GM11168 (cell line): ENCODE data around the gene EXOC2.

Experiments used
- in situ Hi-C: fragments of 300-500 bp; cut with MboI; formaldehyde crosslinking; loops from one replicate; pipeline ENCODE4 v1.12.0; 2022; ENCODE audit warnings: low sequenced_read_pairs; ENCODE audit not compliant: unreplicated experiment

Gene EXOC2

DNA sequence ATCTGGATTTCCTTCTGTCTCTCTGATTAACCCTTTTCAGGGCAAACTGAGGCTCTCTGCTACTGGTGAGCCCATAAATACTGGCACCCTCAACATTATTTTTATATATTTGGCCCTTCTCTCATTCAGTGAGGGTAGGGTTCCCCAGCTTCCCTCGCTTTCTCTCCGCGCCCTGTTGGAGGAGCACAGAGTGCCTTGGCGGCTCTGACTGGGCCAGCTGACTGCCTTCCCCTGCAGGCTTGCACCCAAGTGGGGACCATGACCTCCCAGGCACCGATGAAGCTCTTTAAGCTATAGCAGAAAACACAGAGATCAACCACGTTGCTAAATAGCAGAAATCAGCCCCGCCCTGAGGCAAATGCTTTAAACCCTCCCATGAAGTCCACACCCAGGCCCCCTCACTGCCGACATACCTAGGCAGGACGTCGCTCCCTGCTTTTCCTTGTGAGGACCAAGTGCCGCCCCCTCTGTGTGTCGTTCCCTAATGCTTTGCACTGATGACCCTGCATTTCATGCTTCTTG, 141.0 kb downstream of the EXOC2 start:
- in situ Hi-C loops, result no loop called here

DNA sequence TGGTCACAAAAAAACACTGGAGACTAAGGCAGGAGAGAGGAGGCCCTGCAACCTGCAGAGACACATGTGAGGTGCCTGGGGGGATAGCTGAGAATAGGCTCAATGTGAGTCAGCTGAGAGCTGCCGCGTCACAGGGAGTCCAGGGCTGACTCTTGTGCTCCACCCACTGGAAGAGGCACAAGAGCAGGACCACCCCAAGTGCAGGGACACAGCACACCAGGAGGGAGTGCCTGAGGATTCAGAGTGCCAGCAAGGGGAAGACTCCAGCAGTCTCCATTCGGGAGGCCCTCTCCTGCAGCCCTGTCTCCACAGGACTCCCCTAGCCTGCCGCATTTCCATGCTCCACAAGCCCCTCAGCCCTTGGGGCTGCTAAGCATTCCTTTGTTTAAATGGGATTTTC, 141.5 kb downstream of the EXOC2 start:
- in situ Hi-C loops, result no loop called here

DNA sequence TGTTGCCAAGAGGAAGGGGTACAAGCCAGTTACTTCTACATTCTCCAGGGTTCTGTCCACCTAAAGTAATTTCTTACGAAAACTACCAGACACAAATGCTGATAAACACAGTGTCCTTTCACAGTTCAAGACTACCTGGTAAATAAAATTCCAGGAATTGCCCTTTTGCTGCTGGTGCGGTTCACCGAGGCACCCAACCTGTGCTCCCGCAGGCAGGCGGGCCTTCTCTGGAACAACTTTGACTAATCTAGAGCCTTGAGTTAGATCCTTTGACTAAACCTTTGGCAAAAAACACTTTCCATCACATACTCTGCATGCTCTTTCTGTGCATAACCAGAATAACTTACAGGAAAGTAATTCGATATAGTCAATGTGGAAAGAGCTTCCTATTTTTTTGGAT, 143.0 kb downstream of the EXOC2 start:
- in situ Hi-C loops, result no loop called here

DNA sequence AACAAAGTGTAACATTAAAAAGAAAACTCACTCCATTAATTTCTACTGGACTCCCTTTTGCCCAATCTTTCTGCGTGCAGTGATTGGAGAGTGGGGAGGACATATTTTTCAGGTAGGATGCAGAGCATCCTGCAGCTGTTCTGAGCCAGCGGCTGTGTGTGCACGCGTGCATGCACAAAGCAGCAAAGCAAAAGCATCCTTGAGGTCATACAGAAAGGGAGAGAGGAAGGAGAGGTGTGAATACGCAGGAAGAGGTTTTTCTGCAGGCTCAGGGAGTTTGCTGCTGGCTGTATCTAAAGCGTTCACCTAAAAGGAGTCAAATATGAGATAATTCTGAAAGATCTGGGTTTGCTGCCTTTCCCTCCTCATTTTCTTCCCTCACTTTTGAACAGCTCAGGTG, 144.4 kb downstream of the EXOC2 start:
- in situ Hi-C loops, result no loop called here

DNA sequence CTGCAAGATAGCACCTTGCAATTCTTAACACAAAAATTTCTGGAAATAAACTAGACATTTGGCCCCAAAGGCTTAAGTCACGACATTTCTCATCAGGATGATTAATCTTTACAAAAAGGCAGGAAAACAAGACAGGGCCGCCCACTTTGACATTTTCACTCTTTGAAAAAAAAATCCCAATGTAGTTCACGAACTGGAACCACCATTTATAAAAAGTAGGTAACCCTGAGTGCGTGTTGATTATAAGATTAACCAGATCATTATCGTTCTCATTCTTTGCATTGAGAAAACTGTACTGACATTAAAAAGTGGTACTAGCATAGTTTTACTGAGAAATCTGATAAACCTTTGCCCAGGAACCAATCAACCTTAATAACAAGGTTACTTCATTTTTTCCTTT, 144.8 kb downstream of the EXOC2 start:
- in situ Hi-C loops, result no loop called here

DNA sequence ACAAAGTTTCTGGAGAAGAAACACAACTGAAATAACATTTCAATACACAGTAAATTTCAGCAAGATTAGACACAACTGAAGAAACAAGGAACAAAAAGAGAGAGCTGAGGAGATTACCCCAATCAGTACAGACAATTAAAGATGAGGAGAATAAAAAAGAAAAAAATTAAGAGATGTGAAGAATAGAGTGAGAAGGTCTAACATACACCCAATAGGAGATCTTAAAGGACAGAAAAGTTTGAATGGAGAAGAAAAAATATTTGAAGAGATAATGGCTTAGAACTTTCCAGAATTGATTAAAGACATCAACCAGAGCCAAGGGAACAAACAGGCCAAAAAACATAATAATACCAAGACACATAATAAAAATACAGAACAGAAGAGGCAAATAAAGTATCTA, 152.4 kb downstream of the EXOC2 start:
- in situ Hi-C loops, result no loop called here

DNA sequence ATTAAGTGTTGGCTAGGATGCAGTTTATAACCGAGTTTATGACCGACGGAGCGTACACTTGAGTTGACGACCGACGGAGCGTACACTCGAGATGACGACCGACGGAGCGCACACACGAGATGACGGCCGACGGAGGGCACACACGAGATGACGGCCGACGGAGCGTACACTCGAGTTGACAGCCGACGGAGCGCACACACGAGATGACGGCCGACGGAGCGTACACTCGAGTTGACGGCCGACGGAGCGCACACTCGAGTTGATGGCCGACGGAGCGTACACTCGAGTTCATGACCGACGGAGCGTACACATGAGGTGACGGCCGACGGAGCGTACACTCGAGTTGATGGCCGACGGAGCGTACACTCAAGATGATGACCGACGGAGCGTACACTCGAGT, 155.8 kb downstream of the EXOC2 start:
- in situ Hi-C loops, result no loop called here

DNA sequence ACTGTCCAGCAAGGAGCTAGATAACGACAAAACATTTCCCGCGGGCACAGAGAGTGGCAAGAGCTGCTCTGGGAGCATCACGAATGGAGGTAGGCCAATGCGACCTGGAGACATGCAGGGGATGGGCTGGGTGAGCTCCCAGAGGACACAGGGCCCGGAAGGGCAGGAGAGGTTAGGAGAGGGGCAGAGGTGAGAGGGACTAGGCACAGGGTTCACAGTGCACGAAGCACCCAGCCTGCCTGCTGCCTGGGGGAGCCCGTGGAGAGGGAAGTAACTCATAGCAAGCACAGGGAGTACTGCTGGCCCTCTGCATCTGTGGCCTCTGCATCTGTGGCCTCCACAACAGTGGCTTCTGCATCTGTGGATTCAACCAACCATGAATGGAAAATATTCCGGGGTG, 162.5 kb downstream of the EXOC2 start:
- in situ Hi-C loops, result no loop called here

DNA sequence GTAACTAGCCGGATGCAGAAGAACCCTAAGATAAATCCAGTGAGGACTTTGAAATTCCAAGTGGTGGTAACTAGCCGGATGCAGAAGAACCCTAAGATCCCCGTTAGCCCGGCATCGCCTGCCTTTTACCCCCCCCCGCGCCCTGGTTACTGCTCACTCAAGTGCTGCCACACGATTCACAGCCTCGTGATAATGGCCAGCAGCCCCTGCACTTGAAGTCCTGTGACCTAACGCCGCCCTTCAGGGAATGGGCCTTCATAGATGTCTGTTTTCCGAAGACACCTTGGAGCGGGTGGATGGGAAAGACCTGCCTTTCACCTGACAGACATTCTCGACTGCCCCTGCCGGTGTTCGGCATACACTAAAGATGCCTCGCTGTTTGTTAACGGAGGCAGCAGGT, 163.9 kb downstream of the EXOC2 start:
- in situ Hi-C loops, result no loop called here

DNA sequence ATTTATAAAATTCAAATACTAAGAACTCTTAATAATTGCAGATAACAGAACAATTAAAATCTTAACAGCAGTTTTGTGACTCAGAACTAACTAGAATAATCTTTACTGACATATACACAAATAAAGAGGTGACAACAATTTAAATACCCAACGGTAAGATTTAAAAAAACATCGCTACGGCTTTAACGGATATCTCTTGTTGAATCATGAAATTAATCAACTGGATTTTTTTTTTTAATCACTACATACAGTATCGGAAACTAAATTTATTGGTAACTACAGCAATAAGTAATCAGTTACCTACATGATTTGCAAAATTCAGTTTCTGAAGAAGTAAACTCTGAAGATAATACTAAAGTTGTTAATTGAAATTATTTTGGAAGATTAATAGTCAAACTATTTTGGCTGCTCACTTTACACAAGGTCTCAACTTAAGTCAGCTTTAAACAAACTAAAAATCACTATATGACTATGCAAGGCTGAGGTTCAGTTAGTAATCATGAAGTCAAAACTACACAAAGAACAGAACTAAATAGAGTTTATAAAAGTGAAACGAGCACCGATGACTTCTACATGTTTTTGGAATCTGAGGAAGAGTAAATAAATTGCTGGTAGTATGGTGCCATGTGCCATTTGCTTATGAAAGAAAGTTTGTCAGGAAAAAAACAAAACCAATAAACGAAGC, 164.8 kb downstream of the EXOC2 start:
- in situ Hi-C loops, result no loop called here

DNA sequence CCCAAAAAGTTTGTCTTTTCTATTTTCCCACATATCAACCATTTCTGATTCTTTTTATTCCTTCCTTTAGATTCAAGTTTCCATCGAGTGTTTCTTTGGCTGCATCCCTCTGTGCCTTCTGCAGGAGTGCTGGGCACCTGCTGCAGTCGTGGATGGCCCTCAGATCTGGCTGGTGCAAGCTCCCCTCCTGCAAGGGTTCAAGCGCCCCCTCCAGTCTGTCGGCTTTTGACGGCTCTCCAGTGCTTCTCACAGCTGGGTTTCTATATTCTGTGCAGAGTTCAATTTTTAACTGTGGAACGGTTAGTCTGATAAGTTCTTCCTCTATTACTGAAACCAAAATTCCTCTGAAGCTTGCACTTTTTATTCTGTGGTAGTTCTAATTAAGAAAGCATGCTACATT, 168.1 kb downstream of the EXOC2 start:
- in situ Hi-C loops, result no loop called here

DNA sequence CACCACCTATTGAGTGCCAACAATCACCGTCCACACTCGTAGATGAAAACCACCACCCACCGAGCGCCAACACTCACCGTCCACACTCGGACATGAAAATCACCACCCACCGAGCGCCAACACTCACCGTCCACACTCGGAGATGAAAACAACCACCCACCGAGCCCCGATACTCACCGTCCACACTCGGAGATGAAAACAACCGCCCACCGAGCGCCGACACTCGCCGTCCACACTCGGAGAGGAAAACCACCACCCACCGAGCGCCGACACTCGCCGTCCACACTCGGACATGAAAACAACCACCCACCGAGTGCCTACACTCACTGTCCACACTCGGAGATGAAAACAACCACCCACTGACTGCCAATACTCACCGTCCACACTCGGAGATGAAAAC, 172.1 kb downstream of the EXOC2 start:
- in situ Hi-C loops, result no loop called here

DNA sequence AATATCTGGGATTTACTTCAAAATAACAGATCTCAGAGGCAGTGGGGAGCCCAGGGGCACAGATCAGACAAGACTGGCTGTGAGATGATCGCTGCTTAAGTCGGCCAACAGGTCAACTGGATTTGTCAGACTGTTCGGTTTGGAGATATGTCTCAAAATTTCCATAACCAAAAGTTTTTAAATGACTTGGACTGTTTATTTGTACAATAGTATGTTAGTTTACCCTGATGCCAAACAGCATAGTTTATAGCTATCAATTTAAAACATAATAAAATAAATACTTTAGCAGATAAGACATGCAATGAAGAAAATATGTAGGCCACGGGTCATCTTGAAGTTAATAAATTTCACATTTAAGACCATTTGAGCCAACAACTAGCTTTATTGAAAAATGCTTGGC, 174.7 kb downstream of the EXOC2 start:
- in situ Hi-C loops, result no loop called here

DNA sequence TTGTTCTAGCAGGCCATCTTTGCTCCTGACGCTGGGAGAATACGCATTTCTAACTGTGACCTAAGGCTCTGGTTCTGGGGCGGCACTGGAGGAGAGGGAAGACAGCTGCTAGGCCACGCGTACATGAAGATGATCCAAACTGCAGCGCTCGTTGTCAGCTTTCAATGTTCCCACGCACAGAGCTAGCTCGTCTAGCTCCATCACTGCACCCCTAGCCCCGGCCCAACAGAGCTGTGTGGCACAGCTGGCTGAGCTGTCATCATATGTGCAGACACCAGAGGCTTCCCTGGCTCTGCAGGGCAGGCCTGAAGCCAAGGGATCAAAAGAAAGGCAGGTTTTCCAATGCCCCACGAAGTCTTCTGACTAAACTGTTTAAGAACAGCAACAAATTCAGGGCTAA, 176.7 kb downstream of the EXOC2 start:
- in situ Hi-C loops, result no loop called here

DNA sequence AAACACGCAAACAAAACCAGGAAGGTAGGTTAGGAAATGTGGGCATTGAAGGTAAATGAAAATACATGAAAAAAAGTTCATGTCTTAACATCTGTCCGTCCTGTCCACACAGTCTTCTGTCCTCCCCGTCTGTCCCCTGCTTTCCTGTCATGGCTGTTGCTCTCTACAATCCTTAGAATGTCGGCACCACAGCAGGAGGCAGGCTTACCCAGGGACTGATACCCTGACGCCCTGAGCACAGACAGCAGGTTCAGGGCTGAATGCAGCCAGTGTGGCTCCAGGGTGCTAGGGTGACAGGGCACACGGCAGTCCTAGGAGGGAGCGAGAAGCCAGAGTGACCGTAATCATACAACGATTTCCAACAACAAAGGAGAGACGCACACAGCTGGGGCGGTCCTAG, 177.7 kb downstream of the EXOC2 start:
- in situ Hi-C loops, result no loop called here

DNA sequence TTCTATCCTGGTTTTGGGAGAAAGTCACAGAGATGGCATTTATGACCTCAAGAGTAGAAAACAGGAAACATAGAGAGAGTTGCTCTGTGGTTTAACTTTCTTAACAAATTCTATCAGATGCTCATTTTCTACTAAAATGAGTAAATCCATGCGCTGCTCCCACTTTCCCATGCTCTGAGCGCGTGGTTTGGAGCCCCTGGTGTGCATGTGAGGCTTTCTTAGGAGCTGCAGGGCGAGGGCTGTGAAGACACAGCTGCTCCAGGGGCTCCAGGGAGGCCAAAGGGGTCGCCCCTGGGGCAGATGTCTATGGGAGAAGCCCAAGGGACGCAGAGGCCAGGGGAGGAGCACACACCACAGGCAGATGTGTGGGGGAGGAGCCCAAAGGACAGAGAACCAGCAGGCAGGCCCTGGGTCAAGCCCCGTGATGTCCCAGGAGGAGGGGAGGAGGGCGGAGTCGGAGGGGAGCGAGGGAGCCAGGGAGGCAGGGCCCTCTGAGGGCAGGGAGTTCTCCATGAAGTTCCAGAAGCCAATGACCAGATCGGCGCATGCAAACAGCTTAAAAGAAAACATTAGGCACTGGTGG, 178.5 kb downstream of the EXOC2 start:
- in situ Hi-C loops, result no loop called here

DNA sequence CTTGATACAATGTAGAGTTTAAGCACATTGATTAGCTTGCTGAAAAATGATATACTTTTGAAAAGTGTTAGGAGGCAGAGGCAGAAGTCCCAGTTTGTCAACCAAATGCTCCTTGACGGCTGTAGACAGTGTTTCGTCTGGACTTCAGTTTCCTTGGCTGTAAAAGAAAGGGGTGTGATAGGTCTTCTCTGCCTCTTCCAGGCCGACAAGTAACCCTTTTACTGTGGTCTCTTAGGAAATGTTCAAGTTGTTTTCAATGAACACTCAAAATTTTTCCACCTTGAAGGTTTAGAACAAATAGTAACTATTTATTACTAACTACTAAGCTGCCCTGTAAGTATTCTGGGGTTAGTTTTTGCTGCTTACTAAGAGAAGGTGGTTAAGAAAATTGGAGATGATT, 179.0 kb downstream of the EXOC2 start:
- in situ Hi-C loops, result no loop called here

DNA sequence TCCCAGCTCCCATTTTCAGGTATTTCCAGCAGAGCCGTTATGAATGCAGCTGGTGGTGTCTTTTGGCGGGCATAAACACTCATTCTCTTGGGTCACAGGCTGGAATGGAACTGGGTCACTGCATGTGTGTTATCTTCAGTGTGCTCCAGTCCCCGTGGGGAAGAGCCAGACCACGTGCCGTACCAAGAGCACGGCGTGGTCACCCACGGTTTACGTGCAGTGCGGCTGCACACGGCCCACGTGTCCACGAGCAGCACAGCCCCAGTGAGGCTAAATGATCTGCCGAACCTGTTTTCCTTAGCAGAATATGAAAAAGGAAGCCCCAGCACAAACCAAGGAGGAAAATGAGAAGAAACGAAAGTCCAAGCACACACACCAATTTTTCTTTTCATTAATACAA, 179.9 kb downstream of the EXOC2 start:
- in situ Hi-C loops, result no loop called here

DNA sequence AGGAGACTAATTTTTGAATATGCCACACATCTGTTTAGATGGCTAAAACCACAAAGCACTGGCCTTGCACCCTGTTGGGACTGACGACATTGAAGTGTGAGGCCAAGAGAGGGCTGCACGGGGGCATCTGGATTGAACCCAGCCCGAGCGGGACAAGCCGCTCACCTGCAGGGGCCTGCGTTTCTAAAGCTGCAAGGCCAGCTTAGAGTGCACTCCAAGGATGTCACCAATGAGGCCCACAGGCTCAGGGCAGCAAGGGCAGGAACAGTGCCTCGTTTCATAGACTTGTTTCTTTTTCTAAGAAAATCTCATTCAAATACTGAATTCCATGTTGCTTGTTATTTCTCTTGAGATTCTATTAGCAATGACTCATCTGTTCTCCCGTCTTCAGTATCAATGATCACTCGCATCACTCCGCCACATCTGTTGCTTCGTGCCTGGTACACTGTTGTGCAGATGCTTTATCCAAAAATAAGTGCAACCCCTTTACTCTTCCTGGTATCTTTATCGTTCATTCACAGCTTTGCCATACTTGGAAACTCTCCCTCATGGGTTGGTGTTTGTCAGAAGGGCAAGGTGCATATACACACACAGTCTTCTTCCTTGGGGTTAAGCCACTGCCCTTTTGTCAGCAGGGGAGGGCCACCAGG, 181.3 kb downstream of the EXOC2 start:
- in situ Hi-C loops, result no loop called here

DNA sequence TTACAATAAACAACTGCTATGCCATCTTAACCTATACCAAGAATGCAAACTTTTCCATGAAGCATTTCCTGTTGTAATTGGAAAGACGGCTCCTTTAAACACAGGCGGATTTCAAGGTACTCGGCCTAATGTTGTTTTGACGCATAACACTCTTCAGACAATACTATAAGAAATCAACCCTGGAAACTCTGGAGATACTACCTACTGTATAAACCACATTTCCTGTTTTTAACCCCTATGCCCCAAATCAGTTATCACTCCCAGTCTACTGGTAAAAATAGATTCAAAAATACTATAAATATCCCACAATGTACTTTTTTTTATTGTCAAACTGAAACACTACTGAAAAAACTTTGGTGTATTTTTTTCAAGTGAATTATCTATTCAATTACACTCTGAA, 183.3 kb downstream of the EXOC2 start:
- in situ Hi-C loops, result no loop called here

DNA sequence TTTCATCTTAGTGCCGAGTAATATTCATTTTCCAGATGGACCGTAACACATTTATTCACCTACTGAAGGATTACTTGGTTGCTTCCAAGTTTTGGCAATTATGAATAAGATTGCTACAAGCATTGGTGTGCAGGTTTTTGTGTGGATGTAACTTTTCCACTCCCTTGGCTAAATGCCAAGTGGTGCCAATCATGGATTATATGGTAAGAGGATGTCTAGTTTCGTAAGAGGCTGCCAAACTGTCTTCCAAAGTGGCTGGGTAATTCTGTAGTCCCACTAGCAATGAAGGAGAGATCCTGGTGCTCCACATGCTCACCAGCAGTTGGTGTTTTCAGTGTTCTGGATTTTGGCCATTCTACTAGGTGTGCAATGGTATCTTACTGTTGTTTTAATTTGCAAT, 184.3 kb downstream of the EXOC2 start:
- in situ Hi-C loops, result no loop called here

DNA sequence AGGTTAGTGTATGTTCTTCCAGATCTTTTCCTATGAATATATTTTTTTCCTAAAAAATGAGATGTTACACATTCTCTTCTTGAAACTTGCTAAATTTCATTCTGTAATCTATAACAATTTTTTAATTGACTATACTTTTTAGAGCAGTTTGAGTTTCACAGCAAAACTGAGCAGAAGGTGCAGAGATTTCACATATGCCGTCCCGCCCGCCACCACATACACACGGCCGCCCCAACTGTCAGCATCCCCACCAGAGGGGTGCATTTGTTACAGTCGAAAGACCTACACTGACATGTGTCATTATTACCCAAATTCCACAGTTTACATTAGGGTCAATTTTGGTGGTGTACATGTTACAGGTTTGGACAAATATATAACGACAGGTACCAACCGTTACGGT, 184.9 kb downstream of the EXOC2 start:
- in situ Hi-C loops, result no loop called here
